GM21737 (cell line): ENCODE results near the gene PSMD12.
A peak's percentile ranks its signal among the peaks of the same experiment; 100 is the strongest.
"Not testable (repeated sequence)": the region's sequence is repeated elsewhere in the genome, so short reads cannot be mapped to it uniquely, and the experiment has no call there.

ENCODE experiments used
- ATAC-seq: cut with Tn5 transposase; IDR thresholded peaks from one replicate; pipeline ENCODE4 v1.9.1; 2021; ENCODE audit warnings: mild to moderate bottlenecking, moderate library complexity; ENCODE audit not compliant: unreplicated experiment

Gene PSMD12

GRCh38 chr17:67366193-67367157, at the start of gene PSMD12:
TSS of gene PSMD12 (minus strand) at chr17:67366577. CDS start at chr17:67366519, 58 bp downstream.
- peak; percentile 88 for ATAC-seq

- no peak for ATAC-seq
Observed at GRCh38 chr17:67415291-67415690, 48.9 kb upstream of the PSMD12 start.

- no peak for ATAC-seq
Observed at GRCh38 chr17:67414559-67414958, 48.2 kb upstream of the PSMD12 start.

GRCh38 chr17:67414130-67414529, 47.8 kb upstream of the PSMD12 start:
- no peak for ATAC-seq

GRCh38 chr17:67413388-67413787, 47.0 kb upstream of the PSMD12 start:
- no peak for ATAC-seq

- no peak for ATAC-seq
Observed at GRCh38 chr17:67412941-67413340, 46.6 kb upstream of the PSMD12 start.

GRCh38 chr17:67412032-67412431, 45.7 kb upstream of the PSMD12 start:
- no peak for ATAC-seq

GRCh38 chr17:67411397-67411796, 45.0 kb upstream of the PSMD12 start:
- ATAC-seq: no peak

- ATAC-seq: not testable (repeated sequence)
Observed at GRCh38 chr17:67408455-67408830, 42.1 kb upstream of the PSMD12 start.

- no peak for ATAC-seq
Observed at GRCh38 chr17:67403483-67403882, 37.1 kb upstream of the PSMD12 start.

GRCh38 chr17:67403065-67403464, 36.7 kb upstream of the PSMD12 start:
- no peak for ATAC-seq

- no peak for ATAC-seq
Observed at GRCh38 chr17:67401598-67402504, 35.5 kb upstream of the PSMD12 start.

- no peak for ATAC-seq
Observed at GRCh38 chr17:67401106-67401505, 34.7 kb upstream of the PSMD12 start.

GRCh38 chr17:67400193-67400592, 33.8 kb upstream of the PSMD12 start:
- ATAC-seq: no peak

- ATAC-seq: no peak
Observed at GRCh38 chr17:67399676-67400075, 33.3 kb upstream of the PSMD12 start.

- ATAC-seq: no peak
Observed at GRCh38 chr17:67393809-67394397, 27.5 kb upstream of the PSMD12 start.

- ATAC-seq: no peak
Observed at GRCh38 chr17:67392111-67392510, 25.7 kb upstream of the PSMD12 start.

- ATAC-seq: peak; percentile 86
Observed at GRCh38 chr17:67390646-67391361, 24.4 kb upstream of the PSMD12 start.

- no peak for ATAC-seq
Observed at GRCh38 chr17:67390006-67390645, 23.7 kb upstream of the PSMD12 start.

GRCh38 chr17:67388986-67389385, 22.6 kb upstream of the PSMD12 start:
- no peak for ATAC-seq
